HG03460 (cell line): ENCODE data around the gene EYA4.

Experiments
- ATAC-seq: cut with Tn5 transposase; IDR thresholded peaks from one replicate; pipeline ENCODE4 v1.9.1; 2021; ENCODE audit not compliant: unreplicated experiment

The EYA4 gene, protein sequence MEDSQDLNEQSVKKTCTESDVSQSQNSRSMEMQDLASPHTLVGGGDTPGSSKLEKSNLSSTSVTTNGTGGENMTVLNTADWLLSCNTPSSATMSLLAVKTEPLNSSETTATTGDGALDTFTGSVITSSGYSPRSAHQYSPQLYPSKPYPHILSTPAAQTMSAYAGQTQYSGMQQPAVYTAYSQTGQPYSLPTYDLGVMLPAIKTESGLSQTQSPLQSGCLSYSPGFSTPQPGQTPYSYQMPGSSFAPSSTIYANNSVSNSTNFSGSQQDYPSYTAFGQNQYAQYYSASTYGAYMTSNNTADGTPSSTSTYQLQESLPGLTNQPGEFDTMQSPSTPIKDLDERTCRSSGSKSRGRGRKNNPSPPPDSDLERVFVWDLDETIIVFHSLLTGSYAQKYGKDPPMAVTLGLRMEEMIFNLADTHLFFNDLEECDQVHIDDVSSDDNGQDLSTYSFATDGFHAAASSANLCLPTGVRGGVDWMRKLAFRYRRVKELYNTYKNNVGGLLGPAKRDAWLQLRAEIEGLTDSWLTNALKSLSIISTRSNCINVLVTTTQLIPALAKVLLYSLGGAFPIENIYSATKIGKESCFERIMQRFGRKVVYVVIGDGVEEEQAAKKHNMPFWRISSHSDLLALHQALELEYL

DNA sequence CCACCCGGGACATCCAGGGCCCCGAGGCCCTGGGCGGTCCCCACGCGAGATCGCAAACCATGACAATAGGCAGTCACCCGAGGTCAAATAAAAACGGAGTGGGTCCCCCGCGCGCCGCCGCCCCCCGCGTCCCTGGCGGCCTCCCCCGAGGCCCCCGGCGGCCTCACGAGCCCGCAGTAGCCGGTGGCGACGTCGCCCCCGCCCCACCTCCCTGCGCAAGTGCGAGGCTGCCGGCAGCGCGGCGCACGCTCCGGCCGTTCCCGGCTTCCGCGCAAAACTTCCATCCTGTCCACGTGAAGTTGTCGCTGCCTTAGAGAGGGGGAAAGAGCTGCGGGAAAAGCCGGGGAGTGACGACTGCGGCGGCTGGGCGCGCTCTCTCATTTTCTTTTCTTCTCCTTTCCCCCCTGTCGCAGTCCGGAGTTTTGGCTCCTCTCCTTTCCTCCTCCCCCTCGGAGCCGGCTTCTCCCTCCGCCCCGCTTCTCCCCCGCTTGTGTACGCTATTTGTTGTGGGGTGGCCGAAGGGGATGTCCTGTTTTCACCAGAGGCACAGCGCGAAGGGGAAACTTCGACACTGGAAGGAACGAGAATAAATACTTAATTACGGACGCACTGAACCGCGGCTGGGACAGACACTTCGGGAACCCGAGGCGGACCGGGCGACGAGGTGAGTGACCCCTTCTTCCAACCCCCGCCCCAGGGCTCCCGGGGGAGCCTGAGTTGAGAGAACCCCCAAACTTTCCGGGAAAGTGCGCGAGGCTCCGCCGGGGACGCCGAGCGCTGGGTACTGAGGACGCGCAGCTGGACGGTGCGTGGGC, at the start of gene EYA4:
TSS of gene EYA4 (plus strand) at position 272 of the 815 bp plus-strand sequence. CDS start 33,424 bp downstream, outside the sequence.
- ATAC-seq, result no peak

DNA sequence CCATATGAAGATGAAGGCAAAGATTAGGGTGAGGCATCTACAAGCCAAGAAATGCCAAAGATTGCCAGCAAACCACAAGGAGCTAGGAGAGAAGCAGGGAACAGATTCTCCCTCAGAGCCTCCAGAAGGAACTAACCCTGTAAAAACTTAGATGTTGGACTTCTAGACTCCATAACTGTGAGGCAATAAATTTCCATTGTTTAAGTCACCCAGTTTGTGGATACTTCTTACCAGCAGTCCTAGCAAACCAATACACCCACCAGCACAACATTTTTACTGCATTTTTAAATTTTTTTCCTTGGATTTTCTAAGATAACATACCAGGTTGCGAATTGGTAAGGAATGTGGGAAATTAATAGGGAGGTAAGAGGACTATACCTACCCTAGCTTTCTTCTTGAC, 47.8 kb upstream of the EYA4 start:
- ATAC-seq, result no peak

DNA sequence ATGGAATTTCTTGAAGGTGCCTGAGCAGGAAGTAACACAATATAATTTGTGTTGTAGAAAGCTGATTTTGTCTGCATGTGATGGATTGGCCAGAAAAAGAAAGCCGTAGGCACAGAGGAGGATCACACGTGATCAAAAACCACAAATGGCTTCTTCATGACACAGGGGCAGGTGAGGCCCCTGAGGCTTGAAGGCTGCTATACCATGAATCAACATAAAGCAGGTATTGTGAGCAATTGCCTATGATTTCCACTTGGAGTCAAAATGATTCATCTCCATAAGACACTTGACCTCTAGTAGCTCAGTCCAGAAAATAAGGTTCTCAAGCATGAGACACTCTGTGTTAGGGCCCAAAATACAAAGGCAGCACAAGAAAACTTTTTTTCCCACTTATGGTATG, 42.4 kb upstream of the EYA4 start:
- ATAC-seq, result no peak

DNA sequence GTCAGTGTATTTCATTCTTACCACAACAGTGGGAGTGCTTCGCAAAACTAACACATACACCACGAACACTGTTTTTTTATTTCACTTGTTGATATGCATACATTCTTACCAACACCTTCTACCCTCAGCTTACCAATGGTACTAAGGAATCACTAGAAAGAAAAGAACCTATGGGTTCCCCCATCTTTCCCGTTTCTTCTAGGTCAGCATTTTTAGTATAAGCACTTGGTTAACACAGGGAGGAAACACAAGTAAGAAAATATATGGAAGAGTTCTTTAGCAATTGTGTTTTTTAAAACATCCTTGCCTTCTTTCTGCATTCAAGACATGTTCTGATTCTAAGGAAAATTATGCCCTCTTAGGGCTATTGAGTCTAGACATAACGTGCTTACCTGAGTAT, 39.9 kb upstream of the EYA4 start:
- ATAC-seq, result no peak

DNA sequence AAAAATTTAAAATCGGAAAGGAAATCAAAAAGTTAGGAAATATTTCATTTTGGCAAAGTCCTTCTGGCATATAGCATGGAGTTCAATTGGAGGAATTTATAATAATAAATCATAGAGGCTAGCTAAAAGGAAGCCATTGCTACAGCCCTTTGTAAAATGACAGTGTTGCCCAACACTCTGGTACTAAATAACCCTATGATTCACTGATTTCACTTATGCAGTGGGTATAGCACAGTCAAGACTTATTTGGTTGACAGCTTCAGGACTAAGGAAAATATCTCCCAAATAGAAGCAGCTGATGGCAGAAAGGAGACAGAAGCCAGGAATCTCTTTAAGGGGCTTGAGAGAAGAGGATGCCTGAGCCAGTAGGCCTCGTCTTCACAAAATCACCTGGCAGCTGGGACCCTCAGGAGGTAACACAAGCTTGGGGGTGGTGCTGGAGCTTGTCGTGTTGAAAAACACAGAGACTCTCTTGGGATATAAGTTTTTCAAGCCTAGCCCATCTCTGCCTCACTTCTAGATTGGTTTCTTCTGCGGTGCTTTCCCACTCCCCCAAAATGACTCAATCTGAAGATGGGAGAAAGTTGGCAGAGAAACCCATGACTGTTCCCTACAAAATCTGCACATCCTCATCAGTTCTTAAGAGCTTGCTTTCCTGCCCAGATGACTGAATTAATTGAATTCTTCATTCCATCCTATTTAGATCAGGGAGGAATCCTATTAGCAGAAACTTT, 38.4 kb upstream of the EYA4 start:
- ATAC-seq, result no peak

DNA sequence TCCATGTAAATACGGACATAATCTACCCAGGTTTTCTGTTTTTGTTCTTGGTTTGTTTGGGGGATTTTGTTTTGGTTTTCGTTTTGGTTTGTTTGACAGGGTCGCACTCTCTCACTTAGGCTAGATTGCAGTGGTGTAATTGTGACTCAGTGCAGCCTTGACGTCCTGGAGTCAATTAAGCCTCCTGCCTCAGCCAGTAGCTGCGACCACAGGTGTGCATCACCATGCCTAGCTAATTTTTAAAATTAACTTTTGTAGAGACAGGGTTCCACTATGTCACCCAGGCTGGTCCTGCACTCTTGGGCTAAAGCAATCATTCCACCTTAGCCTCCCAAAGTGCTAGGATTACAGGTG, 37.8 kb upstream of the EYA4 start:
- ATAC-seq, result no peak

DNA sequence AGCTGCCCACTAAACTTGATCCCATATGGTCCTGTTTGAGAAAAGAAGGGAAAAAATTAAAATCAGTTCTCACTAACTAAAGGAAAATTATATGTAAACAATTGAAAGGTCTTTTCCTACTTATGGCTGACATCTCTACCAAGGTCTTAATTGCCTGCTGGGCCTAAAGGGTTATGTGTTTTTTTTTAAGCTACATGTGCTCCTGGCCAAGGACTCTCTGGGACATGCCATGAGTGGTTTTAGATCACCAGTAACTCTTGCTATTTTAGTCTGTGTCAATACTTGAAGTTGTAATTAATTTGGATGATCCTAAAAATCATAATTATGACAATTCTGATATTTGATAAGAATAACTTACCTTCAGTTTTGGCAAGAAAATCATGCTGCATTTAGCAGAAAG, 35.9 kb upstream of the EYA4 start:
- ATAC-seq, result no peak

DNA sequence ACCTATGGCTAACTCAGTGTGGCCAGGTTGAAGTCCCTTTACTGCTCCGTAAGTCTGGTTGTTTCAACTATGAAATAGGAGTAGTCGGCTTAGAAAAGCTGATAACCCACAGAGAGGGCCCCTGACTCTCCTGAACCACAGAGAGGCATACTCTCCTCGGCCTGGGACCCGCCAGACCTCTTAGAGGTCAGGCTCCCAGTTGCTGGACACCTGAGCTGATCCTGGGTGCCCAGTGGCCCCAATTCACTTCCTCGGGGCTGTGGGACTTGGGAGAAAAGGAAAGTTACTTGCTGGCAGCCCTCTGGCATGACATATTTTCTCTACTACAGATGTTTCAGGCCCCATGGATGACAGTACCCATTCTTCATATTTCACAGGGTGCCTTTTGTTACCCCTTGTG, 34.2 kb upstream of the EYA4 start:
- ATAC-seq, result no peak

DNA sequence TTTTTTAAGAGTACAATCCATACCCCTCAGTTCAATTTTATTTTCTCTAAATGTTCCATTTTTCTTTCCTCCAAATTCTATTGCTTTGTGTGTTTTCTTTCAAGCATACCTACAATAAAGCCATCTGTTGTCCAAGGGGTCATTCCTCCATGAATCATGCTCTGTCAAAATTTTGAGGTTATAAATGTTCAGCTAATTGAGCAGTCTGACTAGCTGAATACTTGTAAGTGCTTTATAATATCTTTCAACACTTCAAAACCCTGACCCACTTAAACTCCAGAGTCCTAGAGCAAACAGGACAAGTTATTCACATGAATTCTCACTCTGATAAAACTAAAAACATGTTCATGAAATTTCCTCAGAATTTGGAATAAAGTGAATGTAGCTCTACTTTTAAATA, 33.4 kb upstream of the EYA4 start:
- ATAC-seq, result no peak

DNA sequence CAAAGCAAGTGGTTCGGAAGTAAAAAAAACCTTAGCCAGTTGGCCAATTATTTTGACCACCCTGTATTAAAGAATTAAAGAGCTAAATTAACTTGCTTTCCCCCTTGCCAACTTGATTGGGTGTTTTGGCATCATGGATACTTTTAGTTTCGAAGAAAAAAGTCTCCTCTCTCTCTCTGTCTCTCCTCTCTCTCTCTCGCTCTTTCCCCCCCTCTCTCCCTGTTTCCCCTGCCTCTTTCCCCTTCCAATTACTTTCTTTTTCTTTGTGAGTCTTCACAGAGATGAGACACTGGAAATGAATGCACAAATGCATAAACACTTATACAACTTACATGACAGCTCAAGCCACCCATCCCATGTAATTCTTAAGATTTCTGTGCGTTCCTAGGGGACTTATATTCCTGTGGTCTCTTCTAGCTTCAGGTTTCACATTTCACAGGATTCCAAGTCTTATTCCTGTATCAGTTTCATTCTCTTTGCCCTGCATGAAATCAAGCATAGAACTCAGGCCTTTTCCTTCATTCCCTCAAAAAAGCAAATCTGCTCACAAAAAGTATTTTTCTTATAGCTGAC, 32.9 kb upstream of the EYA4 start:
- ATAC-seq, result no peak

DNA sequence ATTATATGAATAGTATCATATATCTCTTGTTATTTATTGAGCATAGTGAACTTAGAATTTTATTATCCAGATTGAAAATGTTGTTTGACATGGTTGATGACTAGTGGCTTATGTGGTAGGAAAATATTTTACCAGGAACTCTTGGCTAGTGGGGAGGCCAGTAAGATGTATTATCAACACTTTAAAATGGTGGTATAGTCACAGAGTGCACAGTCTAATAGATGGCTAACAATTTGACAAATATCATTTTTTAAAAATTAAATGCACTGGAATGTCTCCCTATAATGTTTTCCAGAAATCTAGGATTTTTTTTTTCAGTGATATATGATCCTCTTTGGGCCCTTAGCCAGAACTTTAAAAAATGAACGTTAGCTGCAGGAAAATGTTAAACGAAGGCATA, 26.9 kb upstream of the EYA4 start:
- no peak for ATAC-seq

DNA sequence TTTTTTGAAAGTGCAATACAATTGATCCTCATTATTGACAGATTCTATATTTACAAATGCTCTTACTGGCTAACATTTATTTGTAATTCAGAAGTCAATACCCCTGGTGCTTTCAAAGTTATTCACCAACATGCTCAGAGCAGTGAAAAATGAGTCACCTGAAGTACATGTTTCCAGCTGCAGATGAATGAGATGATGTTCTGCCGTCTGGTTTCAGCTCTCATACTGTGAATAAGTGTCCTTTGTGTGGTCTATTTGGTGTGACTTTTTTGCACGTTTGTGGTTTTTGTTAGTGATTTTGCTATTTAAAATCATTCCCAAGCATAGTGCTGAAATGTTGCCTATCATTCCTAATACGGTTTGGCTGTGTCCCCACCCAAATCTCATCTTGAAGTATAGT, 22.3 kb upstream of the EYA4 start:
- no peak for ATAC-seq

DNA sequence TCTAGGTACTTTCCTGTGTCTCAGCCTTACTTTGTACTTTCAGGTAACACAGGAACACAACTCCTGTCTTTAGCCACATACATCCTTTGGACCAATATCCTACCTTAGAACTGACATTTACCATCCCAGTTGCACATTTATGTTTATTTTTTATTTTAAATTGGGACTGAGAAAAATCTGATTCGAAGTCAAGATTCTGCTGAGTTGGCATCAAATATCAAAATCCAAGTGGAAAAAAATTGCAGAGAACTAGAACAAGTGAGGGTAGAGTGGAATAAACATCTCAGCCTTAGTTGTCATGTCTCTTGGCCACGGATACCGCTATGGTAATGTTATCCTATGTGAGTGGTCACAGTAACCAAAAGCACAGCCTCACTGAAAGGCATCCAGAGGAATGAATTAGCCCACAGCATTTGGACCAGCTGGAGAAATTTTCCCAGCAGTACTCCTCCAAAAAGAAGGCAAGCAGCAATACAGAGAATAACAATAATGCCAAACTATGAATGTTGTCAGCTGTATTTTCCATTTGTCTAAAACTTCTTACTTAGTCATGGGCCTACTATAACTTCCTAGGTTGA, 17.6 kb upstream of the EYA4 start:
- ATAC-seq, result no peak

DNA sequence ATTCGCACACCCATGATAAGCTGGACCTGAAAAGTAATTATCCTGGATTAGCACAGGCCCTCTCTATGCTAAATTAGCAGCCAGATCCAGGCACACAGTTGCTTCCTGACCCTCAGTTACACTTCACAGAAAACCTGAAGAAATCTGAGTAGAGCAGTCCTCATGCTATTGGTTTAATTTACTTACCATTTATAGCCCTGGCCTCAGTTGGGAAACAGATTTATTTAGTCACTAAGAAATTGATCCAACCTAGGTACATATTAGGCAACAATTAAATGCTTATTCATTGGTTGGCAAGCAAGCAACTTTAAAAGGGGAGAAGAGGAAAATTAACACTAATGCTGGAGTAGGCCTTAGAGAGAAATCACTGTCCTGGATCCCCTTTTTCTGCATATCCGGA, 15.6 kb upstream of the EYA4 start:
- no peak for ATAC-seq

DNA sequence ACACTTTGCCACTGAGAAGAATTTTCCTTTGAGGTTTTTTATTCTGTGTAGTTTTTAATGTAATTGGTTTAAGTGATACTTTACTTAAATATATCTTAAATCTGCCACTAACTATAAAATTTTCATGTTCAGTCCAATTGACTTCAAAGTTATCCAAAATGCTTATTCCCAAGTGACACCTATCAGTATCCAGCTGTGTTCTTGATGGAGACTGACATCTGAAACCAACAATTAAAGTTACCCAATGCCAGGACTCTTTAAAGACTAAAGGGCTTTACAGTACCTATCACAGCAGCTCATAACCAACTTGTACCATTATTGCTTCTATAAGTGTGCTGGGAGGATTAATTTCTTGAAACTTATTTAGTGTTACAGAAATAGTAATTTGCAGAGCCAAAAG, 13.8 kb upstream of the EYA4 start:
- ATAC-seq, result no peak

DNA sequence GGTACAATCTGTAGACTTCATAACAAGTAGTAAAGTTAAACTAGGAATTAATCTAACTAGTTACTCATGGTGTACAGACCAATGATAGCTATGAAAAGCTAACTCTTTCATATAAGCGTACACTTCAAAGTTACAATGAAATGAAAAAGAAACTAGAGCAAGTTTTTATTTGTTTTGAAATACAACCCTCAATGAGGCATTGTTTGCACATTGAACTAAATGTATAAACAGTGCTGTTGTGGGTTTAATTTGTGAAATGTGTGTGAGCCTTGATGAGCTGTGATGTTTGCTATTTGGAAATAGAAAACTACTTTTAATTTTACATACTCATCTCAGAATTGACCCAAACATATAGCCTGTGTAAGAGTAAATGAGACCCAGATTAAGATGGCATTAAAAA, 11.1 kb upstream of the EYA4 start:
- ATAC-seq, result no peak

DNA sequence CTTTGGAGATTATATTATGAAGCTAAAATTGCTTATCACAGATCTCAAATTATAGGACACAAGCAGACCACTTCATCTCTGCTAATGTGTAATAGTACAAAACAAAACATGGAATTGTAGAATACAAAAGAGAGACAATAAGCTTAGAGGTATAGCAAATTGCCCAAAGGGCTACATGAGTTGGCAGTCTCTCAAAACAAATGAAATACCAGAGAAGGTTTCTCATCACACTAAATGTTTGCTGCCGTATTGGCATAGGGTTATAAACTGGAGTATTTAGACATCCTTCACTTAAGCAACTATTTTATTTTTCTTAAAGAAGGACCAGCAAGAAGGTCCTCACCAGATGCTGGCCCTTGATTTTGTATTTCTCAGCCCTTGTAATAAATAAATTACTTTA, 5.9 kb upstream of the EYA4 start:
- no peak for ATAC-seq

DNA sequence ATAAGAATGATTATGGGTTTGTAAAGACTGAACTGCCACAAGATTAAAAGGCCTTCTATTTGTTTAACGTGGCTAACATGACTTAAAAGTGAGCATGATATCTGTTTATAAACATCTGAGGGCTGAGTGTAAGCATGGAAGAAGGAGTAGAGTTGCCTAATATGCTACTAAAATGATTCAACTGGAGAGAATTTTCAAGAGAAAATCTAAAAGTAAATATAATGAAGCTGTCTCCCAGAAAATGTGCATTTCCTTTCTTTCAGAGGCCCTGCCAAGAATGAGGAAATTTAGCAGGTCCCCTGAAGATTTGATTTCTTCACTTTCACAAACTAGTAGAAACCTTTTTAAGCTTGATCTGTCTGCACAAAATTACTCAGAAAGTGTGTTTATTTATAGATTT, 4.2 kb upstream of the EYA4 start:
- no peak for ATAC-seq

DNA sequence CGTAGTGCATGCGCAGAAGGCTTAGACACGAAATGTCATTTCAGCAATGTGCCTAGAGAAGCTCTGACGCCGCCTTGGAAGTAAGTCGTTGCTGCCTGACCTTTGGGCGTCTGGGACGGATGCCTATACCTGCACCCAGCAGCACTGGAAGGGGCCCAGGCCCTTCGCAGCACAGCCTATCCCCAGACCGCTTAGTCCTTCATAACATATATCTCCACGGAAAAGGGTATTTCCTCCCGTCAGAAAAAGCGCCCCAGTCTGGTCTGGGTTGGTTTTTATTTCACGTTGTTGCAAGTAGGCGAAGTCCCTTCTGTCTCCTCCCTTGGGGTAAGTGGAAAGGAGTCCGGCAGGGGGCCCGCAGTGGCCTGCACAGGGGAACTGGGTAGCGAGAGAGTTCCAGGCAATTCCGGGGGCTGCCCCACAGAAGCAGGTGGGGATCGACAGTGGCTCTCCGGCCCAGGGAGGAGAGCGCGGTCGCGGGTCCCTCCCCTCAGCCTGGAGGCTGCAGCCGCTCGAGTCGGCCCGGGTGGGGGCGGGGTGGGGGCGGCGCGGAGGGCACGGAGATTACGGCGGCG, 559 bp upstream of the EYA4 start:
- ATAC-seq, result no peak

DNA sequence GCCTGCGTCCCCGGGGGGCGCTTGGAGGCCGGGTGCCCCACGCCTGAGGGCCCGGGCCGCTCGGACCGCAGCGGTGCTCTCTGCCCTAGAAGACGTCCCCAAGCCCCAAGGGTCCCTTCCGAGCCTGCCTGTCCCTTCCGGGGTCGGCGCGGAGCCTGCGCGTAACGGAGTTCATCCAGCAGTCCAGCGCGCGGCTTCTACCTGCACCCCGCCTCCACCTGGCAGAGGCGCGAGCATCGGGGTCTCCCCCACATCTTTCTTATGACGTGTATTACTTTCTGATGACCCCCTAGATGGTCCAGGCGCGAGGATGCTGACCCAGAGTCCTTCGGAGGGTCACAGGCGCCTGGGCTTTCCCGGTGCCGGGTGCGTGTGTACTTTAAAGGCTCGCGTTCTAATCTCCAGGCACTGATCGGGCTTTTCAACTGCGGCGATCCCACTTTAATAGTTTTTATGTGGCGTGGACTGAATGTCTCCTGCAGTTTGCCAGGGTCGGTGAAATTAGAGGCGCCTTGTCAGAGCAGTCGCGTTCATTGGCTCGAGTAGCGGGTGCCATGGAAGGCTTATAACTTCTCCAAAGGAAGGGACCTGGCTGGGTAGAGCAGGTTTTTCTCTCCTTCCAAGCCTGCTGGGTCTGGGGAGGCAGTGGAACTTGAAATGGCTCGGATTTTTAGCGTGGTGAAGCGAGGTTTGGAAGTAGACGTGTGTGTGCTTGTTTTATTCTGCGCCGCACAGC, 912 bp downstream of the EYA4 start:
- no peak for ATAC-seq
